Non-pigmented ciliary epithelial cell (primary cell): Measurements from ENCODE around the gene SEMA6A.

ENCODE experiments used
- DNase-seq: peaks from one replicate; pipeline ENCODE4 v3.0.0-alpha.2; 2010; ENCODE audit warnings: low read depth

Gene SEMA6A

GRCh38 chr5:116465411-116465810 is 109.2 kb downstream of the SEMA6A start:
- DNase-seq, result no peak

- no peak for DNase-seq
These were observed 110.4 kb downstream of the SEMA6A start for GRCh38 chr5:116464144-116464708.

- DNase-seq, result no peak
These were observed 112.1 kb downstream of the SEMA6A start for GRCh38 chr5:116462500-116462899.

DNA sequence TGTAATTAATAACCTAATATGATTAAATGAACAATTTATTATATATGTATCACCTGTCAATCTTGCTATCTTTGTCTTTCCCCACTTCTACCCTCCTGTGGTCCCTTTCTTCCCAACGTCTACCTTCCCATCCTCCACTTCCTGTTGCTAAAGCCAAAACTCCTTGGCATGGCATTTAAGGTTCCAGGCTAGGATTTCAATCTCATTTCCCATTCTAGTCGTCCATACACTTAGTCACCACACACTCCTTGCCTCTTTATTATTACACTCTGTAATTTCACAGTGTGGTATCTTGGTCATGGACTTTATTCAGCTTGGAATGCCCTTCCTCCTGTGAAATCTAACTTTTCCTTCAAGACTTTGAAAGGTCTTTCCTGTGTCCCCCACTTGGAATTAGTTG is 115.3 kb downstream of the SEMA6A start:
- no peak for DNase-seq

DNA sequence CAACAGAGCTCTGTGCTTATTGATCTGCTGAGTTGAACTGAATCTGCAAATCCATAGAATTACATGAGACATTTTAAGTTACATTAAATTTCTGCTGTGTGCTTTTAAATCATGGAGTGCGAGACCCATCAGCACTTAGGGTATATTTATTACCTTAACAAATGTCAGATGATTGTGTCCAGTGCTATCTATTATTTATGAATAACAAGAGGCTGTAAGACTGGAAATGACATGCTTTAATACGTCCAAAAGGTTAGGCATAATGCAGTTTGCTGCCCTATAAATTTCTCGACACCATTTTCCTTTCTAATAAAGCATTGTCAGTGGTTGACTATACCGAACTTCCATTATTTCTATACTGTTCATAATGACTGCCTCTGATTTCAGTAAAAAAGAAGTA is 117.6 kb downstream of the SEMA6A start:
- DNase-seq, result no peak

- DNase-seq, result no peak
These were observed 118.6 kb downstream of the SEMA6A start for GRCh38 chr5:116456036-116456435.

DNA sequence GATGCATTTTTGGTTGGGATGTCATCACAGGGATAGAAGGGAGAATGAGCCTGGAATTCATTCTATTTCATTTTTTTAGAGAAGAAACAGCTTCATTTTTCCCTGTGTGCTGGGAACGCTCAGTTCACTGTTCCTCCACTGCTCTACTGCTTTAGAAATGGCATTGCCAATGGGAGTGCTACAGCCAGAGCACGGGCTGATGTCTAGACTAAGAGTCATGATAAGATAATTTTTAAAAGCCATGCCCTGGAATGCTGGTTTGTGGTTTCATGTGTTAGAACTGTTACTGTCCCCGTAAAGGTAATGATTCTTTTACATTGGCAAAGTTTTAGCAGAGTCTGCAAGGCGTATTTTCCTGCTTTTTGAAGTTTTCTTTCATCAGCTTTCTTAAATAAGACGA is 119.6 kb downstream of the SEMA6A start:
- DNase-seq, result peak; percentile 27

- peak; percentile 79 for DNase-seq
These were observed 120.2 kb downstream of the SEMA6A start for GRCh38 chr5:116454417-116454927.

GRCh38 chr5:116453988-116454411 is 120.6 kb downstream of the SEMA6A start:
- DNase-seq, result no peak

DNA sequence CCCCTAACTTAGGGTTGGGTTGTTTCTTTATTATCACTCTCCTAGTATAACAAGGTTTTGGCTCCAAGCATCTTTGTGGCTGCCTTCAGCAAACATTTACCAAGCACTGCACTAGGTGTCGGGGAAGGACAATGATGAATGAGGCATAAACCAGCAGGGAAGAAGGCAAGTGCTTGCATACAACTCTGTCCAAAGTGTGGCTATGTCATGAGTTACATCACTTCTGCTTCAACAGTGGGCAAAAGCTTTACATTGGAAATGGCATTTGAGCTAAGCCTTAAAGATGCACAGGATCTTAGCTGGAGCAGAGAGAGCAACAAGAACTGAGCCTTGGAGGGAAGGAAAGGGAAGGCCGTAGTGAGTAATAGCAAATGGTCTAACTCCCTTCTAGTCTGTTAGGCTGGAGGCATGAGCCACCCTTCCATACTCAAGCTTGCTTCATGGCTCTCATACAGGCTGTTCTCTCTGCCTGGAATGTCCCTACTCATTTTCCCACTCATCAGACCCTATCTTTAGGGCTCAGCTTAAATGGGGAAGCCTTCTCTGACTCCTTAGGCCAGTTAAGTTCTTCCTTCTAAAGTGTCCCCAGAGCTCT is 121.8 kb downstream of the SEMA6A start:
- DNase-seq, result no peak

DNA sequence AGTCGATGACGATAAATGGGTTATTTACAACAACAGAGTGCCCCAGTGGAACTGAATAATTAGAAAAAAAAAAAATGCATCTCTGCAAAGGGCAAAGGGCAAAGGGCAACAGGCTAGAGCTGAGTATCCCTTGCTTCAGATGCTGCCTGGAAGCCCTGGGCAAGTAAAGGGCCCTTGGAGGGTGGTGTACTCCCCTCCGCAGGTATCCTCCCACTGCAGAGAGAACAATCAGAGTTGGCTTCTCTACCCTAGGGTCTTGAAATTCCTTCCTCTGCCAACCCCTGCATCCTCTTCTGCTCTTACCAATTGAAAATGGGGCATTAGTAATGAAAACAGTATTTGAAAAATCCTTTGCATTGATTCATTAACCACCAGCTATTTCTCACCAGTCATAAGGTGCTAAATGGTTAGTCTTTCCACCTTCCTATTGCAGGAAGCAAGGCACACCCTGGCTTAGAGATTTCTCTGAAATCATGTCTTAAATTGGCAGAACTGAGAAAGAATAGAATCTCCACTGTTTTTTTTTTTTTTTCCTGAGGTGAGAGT is 122.6 kb downstream of the SEMA6A start:
- DNase-seq, result no peak

DNA sequence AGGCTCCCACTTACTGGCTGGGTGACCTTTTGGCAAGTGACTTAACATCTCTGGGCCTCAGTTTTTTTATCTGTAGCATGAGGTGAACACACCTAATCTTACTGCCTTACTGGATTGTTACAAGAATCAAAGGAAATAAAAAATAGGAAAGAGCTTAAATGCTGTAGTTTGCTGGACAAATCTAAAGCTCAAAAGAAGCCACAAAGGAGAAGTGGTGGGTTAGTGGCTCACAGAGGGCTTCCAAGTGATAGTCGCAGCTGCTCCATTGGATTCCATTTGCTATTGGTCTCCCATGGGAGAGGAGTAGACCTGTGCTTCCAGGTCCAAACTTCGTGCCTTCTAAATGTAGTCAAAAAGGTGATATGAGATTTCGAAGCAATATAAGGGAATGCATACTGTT is 123.6 kb downstream of the SEMA6A start:
- DNase-seq, result no peak

GRCh38 chr5:116449458-116449857 is 125.2 kb downstream of the SEMA6A start:
- DNase-seq, result no peak

- DNase-seq, result no peak
These were observed 125.7 kb downstream of the SEMA6A start for GRCh38 chr5:116448870-116449427.

DNA sequence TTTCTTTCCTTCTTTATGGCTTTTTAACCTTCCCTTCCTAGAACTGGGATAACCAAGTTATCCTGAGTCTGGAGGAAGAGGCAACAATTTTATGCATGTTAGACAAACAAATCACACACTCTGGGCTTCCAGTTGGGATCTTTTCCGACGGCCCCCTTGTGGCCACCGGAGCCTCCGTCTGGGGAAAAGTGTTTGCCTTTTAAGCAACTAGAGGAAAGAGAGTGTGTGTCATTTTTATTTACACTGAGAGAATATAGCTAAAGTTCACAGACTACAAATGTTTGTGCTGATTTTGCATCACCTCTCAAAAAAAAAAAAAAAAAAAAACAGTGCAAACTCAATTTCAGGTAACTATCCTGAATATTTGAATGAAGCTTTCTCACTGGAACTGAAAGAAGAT is 126.2 kb downstream of the SEMA6A start:
- DNase-seq, result no peak

DNA sequence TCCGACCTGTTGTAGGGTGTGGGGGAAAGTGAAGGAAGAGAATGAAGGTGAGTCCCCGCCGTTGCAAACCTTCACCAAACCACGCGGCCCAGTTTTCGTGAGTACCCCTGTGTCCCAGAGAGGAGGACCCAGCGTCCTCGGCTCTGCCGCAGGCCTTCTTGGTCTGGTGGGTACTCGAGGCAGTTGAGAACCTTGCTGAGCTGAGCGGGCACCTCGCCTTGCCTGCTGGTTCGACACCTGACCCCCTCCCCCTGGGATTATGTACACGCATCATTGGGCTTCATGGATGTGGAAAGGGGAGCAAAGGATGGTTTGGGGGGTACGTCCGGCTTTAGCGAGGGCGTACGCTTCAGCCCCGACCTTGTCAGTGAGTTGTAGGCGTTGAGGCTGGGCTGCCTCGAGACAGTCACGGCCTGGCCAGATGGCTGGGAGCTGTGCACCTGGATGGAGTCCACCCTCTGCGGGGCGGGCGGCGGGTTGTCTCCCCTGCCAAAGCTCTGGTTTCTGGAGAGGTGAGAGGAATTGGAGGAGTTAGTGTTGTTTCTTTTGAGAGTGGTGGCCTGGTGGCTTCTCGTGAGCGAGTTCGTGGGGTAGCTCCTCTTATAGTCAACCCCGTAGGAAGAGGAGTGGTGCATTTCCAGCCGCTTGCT is 128.1 kb downstream of the SEMA6A start:
- DNase-seq, result no peak

DNA sequence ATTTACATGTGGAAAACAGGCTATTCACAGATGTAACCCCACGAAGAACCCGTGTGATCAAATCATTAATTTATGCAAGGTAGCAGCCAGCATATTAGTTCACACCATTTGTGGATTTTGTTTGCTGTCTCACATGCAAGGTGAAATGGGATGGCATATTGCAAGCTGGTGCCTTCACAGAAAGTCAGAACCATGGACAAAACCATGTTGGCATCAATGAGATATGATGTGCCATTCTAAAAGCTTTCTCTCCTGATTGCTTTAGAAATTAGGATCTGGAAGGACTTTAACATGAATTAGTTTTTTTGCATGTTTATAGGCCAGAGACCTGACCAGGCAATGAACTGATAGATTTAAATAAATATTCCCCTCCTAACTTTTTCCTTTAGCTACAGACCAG is 129.3 kb downstream of the SEMA6A start:
- DNase-seq, result no peak

DNA sequence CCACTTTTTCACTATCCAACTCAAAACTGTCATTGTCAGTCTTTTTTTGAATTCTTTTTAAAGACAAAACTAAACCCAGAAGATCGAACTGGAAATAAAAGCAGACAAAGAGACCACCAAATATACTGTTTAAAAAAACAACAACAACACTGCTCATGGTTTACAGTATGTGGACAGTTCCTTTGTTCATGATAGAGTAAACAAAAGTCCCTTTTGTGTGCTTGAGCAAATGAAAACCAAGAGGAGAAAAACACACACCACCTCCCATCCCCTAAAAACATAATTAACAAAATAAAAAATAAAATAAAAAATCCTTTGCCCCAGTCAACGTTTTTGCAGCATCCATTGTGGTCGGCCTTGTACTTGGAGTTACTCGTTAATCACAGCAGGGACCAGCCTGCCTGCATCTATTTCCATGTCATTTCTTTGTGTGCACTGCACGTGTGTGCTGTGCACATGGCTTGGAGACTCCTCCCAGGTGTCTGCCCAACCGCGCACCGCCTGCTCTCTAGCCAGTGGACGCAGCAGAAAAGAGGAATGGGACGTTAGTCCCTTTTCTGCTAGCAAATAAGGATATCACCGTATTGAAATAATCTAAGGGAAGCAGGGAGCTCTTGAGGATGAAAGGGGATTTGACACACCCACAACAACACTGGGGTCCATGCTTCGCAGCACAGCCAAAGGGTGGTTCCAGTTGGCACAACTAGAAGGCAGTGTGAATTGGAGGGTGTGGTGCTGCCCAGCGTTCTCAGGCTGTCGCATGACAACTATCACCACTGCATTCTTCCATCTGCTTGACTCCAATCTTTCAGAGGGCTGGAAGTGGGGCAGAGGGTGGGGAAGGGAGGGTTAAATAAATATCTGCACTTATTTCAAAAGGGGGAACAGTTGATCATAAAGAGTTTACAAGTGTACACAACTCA is 130.0 kb downstream of the SEMA6A start:
- no peak for DNase-seq

- no peak for DNase-seq
These were observed 131.6 kb downstream of the SEMA6A start for GRCh38 chr5:116442931-116443551.

DNA sequence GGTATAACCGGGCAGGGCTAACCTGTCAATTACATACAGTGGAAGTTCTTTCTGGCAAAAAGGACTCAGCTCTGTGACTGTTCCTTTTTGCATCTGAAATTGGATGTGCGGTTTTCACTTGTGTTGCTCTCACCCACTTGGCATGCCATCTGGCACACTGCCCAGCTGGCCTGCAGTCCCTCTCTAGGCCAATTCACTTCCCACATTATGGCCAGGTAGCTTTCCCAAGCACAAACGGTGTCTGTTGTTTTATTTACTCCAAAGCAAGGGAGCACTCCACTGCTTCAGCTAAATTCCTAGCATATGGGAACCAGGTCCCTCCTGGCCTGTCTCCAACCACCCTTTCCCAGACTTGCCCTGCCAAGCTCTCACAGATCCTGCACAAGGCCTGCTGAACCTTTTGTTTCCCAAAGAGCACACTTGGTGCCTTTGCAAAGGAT is 132.5 kb downstream of the SEMA6A start:
- no peak for DNase-seq

- no peak for DNase-seq
These were observed 133.4 kb downstream of the SEMA6A start for GRCh38 chr5:116441223-116441622.
